ENCODE measurements around the gene EIF3B. TPM values are rescaled to one million over a fixed set of nuclear protein-coding genes. Genes with fewer than 3 reads are reported as not detected.
"Not testable (repeated sequence)": the region's sequence is repeated elsewhere in the genome, so short reads cannot be mapped to it uniquely, and the experiment has no call there.

Gene EIF3B
- total and polyA plus RNA-seq, 12 donors = 48.6 to 102 (median 68.2) TPM

DNA sequence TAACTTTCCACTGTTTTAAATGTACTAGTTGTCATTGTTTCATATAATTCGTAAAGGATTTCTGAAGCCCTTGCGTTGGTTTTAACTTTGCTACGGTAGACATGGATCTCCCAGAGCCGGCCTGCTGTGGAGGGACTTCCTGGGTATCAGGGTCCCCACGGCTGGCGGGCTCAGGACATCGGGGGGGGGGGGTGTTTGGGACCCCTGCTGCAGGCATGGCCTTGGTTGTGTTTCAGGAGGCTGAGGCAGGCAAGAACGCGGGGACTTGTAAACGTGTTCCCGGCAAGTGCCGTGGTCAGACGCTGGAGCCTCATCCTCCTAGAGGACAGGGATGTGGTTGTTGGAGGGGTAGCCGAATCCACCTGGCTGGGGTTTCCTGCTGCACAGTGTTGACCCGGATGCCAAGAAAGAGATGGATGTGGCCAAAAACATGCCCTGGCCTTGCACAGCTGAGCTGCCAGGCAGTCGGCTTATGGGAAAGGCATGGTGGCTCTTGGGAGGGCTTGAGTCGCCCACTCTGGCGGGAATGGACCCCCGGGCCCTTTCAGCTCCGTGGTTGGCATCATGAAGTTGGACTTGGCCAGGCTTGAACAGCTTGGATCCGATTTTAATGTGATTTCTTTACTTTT, 27.4 kb downstream of the EIF3B start:
- TF ChIP-seq CTCF (IDR thresholded peaks at IDR 0.05) = no peak
- no peak for DNase-seq

DNA sequence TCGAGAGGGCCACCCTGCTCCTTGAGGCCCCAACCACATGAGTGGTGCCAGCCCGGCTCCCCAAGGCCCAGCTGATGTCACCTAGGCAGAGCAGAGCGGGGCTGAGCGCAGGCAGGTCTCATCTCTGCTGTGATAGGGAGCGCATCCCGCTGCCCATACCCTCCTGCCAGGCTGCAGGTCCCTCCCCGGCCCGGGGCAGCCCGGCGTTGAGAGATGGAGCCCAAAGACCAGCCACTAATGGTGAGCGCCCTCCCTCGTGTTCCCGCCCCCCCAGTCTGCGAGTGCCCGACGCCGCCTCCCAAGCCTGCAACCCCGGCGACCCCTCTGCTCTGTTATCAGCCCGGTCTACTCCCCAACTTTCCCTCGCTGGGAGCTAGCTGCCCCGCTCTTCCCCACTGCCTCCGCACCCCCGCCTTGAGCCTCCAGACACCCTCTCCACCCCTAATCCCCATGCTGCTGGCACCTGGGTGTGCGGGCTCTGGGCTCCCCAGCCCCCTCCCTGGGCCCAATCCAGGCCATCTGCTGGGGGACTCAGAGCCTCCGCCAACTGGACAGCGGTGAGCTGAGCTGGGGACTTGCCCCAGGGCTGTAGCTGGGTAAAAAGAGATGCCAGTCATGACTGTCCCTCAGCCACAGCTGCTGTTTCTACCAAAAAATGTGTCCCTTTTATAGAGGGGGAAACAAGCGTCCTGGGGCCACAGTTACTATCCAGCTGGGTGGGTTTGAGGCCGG, 29.1 kb downstream of the EIF3B start:
- no peaks in the 10 kb centered on the region for H3K27me3 ChIP-seq
- WGBS, 2 donors = 80 to 84% methylated on average over 29 of the region's 29 CpGs

More for the DNA sequence above, 27.4 kb downstream of the EIF3B start:
- ATAC-seq = no peak
- H3K4me1 ChIP-seq = peaks cover 0 to 4% (median 0%) of the 10 kb centered on the region in 9 donors
- H3K9me3 ChIP-seq = no peaks in the 10 kb centered on the region
- intact Hi-C loops (cut with DNase I) = no loop called here
- 89 to 92% methylated on average over 21 of the region's 21 CpGs for WGBS, 2 donors
- no peak overlapping the region for H3K4me3 ChIP-seq
- peaks cover 0 to 52% (median 31%) of the 10 kb centered on the region in 9 donors for H3K36me3 ChIP-seq
- H3K27me3 ChIP-seq = no peaks in the 10 kb centered on the region
- H3K27ac ChIP-seq = no peak overlapping the region

DNA sequence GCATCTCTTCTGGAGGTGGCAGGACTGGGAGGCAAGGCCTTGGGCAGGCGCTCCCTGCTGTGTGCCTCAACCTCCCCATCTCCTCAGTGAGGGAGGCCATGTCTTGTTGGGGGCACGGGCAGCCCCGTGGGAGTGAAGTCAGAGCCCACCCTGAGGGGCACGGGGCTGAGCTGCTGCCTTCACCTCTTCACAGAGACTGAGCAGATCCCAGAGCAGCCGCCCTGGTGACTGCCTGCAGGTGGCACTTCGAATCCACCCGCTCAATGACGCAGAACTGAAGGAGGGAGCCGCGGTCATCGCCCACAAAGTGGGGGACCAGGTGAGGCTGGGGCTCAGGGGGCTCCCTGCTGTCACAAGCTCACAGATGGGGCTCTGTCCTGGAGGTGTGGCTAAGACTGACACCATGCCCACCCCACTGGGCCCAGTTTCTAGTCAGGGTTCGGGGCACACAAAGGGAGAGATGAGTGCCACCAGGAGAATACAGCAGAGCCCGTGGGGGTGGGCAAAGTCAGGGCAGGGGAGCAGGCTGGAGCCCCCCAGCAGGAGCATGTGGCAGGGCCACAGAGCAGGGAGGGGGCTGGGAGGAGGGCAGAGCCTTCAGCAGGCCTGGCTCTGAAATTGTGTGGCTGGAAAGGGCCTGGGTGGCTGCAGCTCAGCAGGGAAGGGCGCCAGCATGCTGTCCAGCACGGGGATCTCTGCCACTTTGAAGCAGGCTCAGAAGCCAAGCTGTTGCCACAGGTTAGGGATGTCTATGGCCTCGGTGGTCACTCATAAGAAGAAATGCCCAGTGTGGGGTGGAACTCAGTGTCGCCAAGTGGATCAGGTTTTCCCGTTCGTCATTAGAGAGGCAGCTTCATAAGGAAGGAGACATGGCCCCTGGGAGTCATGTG, 30.0 kb downstream of the EIF3B start:
- H3K4me3 ChIP-seq = no peak overlapping the region
- peaks cover 0 to 36% (median 19%) of the 10 kb centered on the region in 9 donors for H3K36me3 ChIP-seq
- no peaks in the 10 kb centered on the region for H3K9me3 ChIP-seq
- no peaks in the 10 kb centered on the region for H3K27me3 ChIP-seq
- DNase-seq = no peak
- 84 to 86% methylated on average over 19 of the region's 19 CpGs for WGBS, 2 donors
- H3K4me1 ChIP-seq = peaks cover 0 to 19% (median 8%) of the 10 kb centered on the region in 9 donors
- intact Hi-C loops (cut with DNase I) = no loop called here
- no peak for ATAC-seq
- H3K27ac ChIP-seq = no peak overlapping the region
- TF ChIP-seq CTCF (IDR thresholded peaks at IDR 0.05) = peak in 1 of 9 donors; percentile 4

More for the DNA sequence above, 29.1 kb downstream of the EIF3B start:
- Histone ChIP-seq H3K9me3 (no peaks in the 10 kb centered on the region), H3K4me3 (no peak overlapping the region), H3K36me3 (peaks cover 0 to 45% (median 28%) of the 10 kb centered on the region in 9 donors), H3K4me1 (peaks cover 0 to 19% (median 8%) of the 10 kb centered on the region in 9 donors), H3K27ac (no peak overlapping the region)
- TF ChIP-seq CTCF (IDR thresholded peaks at IDR 0.05) = no peak
- no peak for DNase-seq
- intact Hi-C loops (cut with DNase I) = no loop called here
- no peak for ATAC-seq

DNA sequence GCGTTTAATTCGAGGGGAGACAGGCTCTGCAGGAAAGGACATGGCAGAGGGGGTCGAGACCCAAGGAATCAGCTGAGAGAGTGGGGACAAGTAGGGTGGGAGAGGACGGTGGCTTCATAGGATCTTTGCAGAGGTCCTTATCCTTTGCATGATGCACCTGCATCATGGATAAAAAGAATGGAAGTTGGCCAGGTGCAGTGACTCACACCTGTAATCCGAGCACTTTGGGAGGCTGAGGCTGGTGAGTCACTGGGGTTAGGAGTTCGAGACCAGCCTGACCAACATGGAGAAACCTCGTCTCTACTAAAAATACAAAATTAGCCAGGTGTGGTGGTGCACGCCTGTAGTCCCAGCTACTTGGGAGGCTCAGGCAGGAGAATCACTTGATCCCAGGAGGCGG, 31.5 kb downstream of the EIF3B start:
- Histone ChIP-seq H3K4me1 (peaks cover 0 to 29% (median 15%) of the 10 kb centered on the region in 9 donors), H3K36me3 (peaks cover 0 to 21% (median 6%) of the 10 kb centered on the region in 9 donors)
- H3K4me3 ChIP-seq; H3K9me3 ChIP-seq; DNase-seq; H3K27ac ChIP-seq; ATAC-seq; H3K27me3 ChIP-seq; intact Hi-C loops (cut with DNase I): not testable (repeated sequence)
- 96% methylated on average over 9 of the region's 9 CpGs for WGBS, 2 donors

Measured in heart right ventricle (tissue), 16 donors.